ENCODE measurements around the gene DEGS2.

Gene DEGS2

GRCh38 chr14:100147181-100147631 lies 12.2 kb downstream of the DEGS2 start:
- H3K4me3 ChIP-seq (ENCODE audit: control insufficient read depth, low read depth, low read length), result no peak overlapping the region
- no peak for TF ChIP-seq CTCF (IDR thresholded peaks at IDR 0.05; ENCODE audit: control insufficient read depth, insufficient read depth, low read depth, low read length, missing control alignments)
- no peak for DNase-seq (ENCODE audit: low read depth)

DNA sequence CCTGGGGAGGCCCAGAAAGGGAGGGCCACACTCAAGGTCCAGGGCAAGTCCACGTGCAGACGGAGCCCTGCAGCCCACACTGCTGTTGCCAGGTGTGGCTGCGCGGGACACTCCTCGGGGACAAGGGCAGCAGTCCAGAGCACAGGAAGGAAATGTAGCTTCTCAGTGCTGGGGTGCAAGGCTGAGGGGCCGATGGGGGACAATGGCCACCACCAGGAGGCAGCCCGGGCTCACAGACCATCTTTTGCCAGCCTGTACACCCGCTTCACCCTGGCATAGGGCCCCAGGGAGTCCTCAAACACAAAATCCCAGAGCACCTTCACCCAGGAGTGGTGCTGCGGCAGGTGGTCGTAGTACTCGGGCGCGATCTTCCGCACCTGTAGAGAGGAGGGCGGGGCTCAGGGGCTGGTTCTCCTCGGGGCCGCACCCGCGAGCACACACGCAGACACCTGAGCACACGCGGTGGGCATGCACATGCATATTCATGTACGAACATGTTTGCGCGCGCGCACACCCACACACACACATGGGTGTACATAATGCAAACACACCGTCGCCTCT lies 12.8 kb downstream of the DEGS2 start:
- H3K4me3 ChIP-seq (ENCODE audit: control insufficient read depth, low read depth, low read length), result no peak overlapping the region
- TF ChIP-seq CTCF (IDR thresholded peaks at IDR 0.05; ENCODE audit: control insufficient read depth, insufficient read depth, low read depth, low read length, missing control alignments), result no peak
- no peak for DNase-seq (ENCODE audit: low read depth)

- no peak for DNase-seq (ENCODE audit: low read depth)
- H3K4me3 ChIP-seq (ENCODE audit: control insufficient read depth, low read depth, low read length), result no peak overlapping the region
- TF ChIP-seq CTCF (IDR thresholded peaks at IDR 0.05; ENCODE audit: control insufficient read depth, insufficient read depth, low read depth, low read length, missing control alignments), result no peak
These were observed 13.6 kb downstream of the DEGS2 start for GRCh38 chr14:100145682-100146464.

- no peak for DNase-seq (ENCODE audit: low read depth)
- no peak overlapping the region for H3K4me3 ChIP-seq (ENCODE audit: control insufficient read depth, low read depth, low read length)
- TF ChIP-seq CTCF (IDR thresholded peaks at IDR 0.05; ENCODE audit: control insufficient read depth, insufficient read depth, low read depth, low read length, missing control alignments), result no peak
These were observed 14.3 kb downstream of the DEGS2 start for GRCh38 chr14:100144996-100145646.

DNA sequence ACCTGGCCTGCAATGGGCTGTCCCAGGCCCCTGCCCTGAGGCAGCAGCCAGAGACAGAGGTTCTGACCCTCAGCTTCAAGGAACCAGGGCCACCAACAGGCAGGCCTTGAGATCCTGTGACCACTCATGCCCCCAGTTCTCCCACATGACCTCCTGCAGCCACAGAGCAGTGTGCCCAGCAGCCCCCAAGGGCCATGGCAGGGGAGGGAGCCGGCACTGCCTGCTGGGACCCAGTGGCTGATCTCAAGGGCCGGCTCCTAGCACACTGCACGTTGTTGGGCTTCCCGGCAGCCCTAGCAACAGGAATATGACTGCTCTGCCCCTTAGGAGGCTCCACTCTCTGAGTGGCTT lies 14.8 kb downstream of the DEGS2 start:
- no peak for DNase-seq (ENCODE audit: low read depth)
- TF ChIP-seq CTCF (IDR thresholded peaks at IDR 0.05; ENCODE audit: control insufficient read depth, insufficient read depth, low read depth, low read length, missing control alignments), result no peak
- H3K4me3 ChIP-seq (ENCODE audit: control insufficient read depth, low read depth, low read length), result no peak overlapping the region

DNA sequence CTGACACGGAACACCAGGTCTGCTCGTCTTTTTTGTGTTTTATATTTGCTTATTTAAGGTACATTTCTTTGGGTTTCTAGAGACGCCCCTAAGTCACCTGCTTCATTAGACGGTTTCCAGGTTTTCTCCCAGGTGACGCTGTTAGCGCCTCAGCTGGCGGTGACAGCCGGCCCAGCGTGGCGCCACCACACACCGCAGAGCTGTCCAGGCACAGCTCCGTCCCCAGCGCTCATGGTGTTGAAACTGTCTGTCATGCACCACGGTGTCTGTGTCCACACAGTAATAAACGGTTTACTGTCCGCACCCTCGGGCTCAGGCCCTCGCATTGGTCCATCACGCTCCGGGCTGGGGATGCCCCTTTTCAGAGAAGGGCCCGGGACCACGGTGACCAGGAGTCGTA lies 15.5 kb downstream of the DEGS2 start:
- no peak overlapping the region for H3K4me3 ChIP-seq (ENCODE audit: control insufficient read depth, low read depth, low read length)
- DNase-seq (ENCODE audit: low read depth), result no peak
- no peak for TF ChIP-seq CTCF (IDR thresholded peaks at IDR 0.05; ENCODE audit: control insufficient read depth, insufficient read depth, low read depth, low read length, missing control alignments)
